Pancreas (tissue), 10 donors: ENCODE results near the gene TMEM158. TPM values are rescaled to one million over a fixed set of nuclear protein-coding genes. Genes with fewer than 3 reads are reported as not detected.
A peak's percentile ranks its signal among the peaks of the same experiment; 100 is the strongest.

ENCODE experiments used
- ATAC-seq, 4 donors: fragments of 200-7000 bp; cut with Tn5 transposase; one replicate each; pipeline versions ENCODE4 v1.8.0 to v1.9.1; 2020; ENCODE audit warnings: mild to moderate bottlenecking in 4 of 4, moderate library complexity in 4 of 4
- DNase-seq, 6 donors: peaks; one replicate each; pipeline ENCODE4 v3.0.0-alpha.2; 2020
- FAIRE-seq: peaks from 2 replicates; lab custom pipeline; 2012; peaks lifted over from hg19 to GRCh38; lab: Jason Lieb, UNC
- H3K27ac ChIP-seq, 4 donors: fragments of 200-600 bp; sonication (generic); 1 replicate in 3 of 4; 2 replicates in 1 of 4; pipeline versions ENCODE4 v1.5.0 to v1.8.0; 2020
- H3K27me3 ChIP-seq, 4 donors: fragments of 200-600 bp; one replicate each; pipeline ENCODE4 v1.8.0; 2021
- H3K36me3 ChIP-seq, 3 donors: fragments of 200-600 bp; sonication (generic) in 1 of 3; one replicate each; pipeline versions ENCODE4 v1.5.0 to v1.8.0; 2020 to 2021
- H3K4me1 ChIP-seq, 3 donors: fragments of 200-600 bp; one replicate each; pipeline ENCODE4 v1.8.0; 2021
- H3K4me3 ChIP-seq, 4 donors: fragments of 200-600 bp; sonication (generic) in 2 of 4; one replicate each; pipeline versions ENCODE4 v1.5.0 to v1.8.0; 2020 to 2021
- H3K9me3 ChIP-seq, 4 donors: fragments of 200-600 bp; one replicate each; pipeline ENCODE4 v1.8.0; 2021
- CTCF ChIP-seq, 4 donors: fragments of 200-600 bp; sonication (generic) in 3 of 4; IDR thresholded peaks; one replicate each; pipeline versions ENCODE4 v1.5.0 to v1.8.0; 2021; ENCODE audit warnings: antibody characterized with exemption in 4 of 4
- WGBS, 2 donors: extraction: QIAGEN DNeasy Blood & Tissue Kit; methylation state at CpG; one replicate each; pipeline ENCODE4 v1.1.7; 2013; 5-methylcytosine and 5-hydroxymethylcytosine counted together
- intact Hi-C, 3 donors: fragments of 100-400 bp; cut with DNase I; formaldehyde crosslinking; loops; one replicate each; pipeline versions ENCODE4 v1.11.1 to v1.14.2; 2022
- polyA plus RNA-seq, 2 donors: library from polyadenylated mRNA; stranded (reverse); fragments of 200-250 nt; gene quantifications; one replicate each; pipeline ENCODE4 v1.2.3, GENCODE V29; 2013
- total RNA-seq, 6 donors: library from RNA; stranded (reverse); fragmentation: NEBNext Ultra II Directional in 4 of 6; extraction: Animal tissue kit (Norgen Biotek cat#: 25700) in 4 of 6; gene quantifications; one replicate each; pipeline versions ENCODE4 v1.2.1 to v1.2.4, GENCODE V29; 2021 to 2023
- donor health status: healthy with polysubstance abuse.
- donor health status: DM: no; HTN: no; CAD: no; lungs with moderate emphysema.
- donor health status: DM: no; HTN: no; CAD: no.
- donor health status: control.
- donor health status: control.
- donor health status: Bipolar disorder and iron deficiency.
- donor health status: DM: yes; HTN: yes; CAD: no.
- donor health status: DM: no; HTN: no; CAD: no.
- donor health status: DM: no; HTN: no; CAD: no.
- donor health status: DM: yes; HTN: yes; CAD: no.

Gene TMEM158
- total and polyA plus RNA-seq, 8 donors: 1.3 to 5.4 (median 2.3) TPM

GRCh38 chr3:45183872-45184262 is 42.2 kb downstream of the TMEM158 start:
- DNase-seq: no peak
- Histone ChIP-seq H3K4me3 (no peak overlapping the region), H3K9me3 (no peaks in the 10 kb centered on the region), H3K36me3 (no peaks in the 10 kb centered on the region), H3K27me3 (no peaks in the 10 kb centered on the region), H3K4me1 (peaks cover 0 to 3% (median 0%) of the 10 kb centered on the region in 3 donors), H3K27ac (peak overlapping the region in 1 of 4 donors; percentile 36)
- intact Hi-C loops: no loop called here
- FAIRE-seq: no peak
- ATAC-seq: no peak
- TF ChIP-seq CTCF (IDR thresholded peaks at IDR 0.05): no peak
- WGBS, 2 donors: 80 to 89% methylated on average over 7 of the region's 7 CpGs

GRCh38 chr3:45182915-45183871 is 42.9 kb downstream of the TMEM158 start:
- TF ChIP-seq CTCF (IDR thresholded peaks at IDR 0.05): no peak
- Histone ChIP-seq H3K27ac (peak overlapping the region in 3 of 4 donors; percentile 12 to 70 (median 52)), H3K4me1 (peaks cover 0 to 9% (median 1%) of the 10 kb centered on the region in 3 donors), H3K36me3 (no peaks in the 10 kb centered on the region), H3K4me3 (no peak overlapping the region), H3K27me3 (no peaks in the 10 kb centered on the region), H3K9me3 (no peaks in the 10 kb centered on the region)
- intact Hi-C loops: no loop called here
- FAIRE-seq: no peak
- ATAC-seq: peak; percentile 89 to 96 (median 92)
- peak in 5 of 6 donors; percentile 51 to 78 (median 67) for DNase-seq
- WGBS, 2 donors: 19 to 24% methylated on average over 7 of the region's 7 CpGs

GRCh38 chr3:45181496-45181895 is 44.6 kb downstream of the TMEM158 start:
- WGBS, 2 donors: 87 to 88% methylated on average over 5 of the region's 5 CpGs
- peaks cover 0 to 9% (median 3%) of the 10 kb centered on the region in 3 donors for H3K4me1 ChIP-seq
- H3K4me3 ChIP-seq: no peak overlapping the region
- DNase-seq: no peak
- intact Hi-C loops: no loop called here
- no peak for FAIRE-seq
- TF ChIP-seq CTCF (IDR thresholded peaks at IDR 0.05): no peak
- H3K27me3 ChIP-seq: no peaks in the 10 kb centered on the region
- no peak overlapping the region for H3K27ac ChIP-seq
- H3K36me3 ChIP-seq: no peaks in the 10 kb centered on the region
- no peaks in the 10 kb centered on the region for H3K9me3 ChIP-seq
- no peak for ATAC-seq

- DNase-seq: no peak
- no peak for FAIRE-seq
- no peak for ATAC-seq
- intact Hi-C loops: no loop called here
- WGBS, 2 donors: 89 to 90% methylated on average over 7 of the region's 7 CpGs
- H3K4me3 ChIP-seq: no peak overlapping the region
- H3K27me3 ChIP-seq: no peaks in the 10 kb centered on the region
- no peak overlapping the region for H3K27ac ChIP-seq
- H3K9me3 ChIP-seq: no peaks in the 10 kb centered on the region
- no peak for TF ChIP-seq CTCF (IDR thresholded peaks at IDR 0.05)
- H3K36me3 ChIP-seq: no peaks in the 10 kb centered on the region
- H3K4me1 ChIP-seq: peaks cover 0 to 9% (median 3%) of the 10 kb centered on the region in 3 donors
These were observed 45.2 kb downstream of the TMEM158 start for GRCh38 chr3:45180899-45181298.

GRCh38 chr3:45180051-45180450 is 46.0 kb downstream of the TMEM158 start:
- no peaks in the 10 kb centered on the region for H3K9me3 ChIP-seq
- no peaks in the 10 kb centered on the region for H3K27me3 ChIP-seq
- no peak for TF ChIP-seq CTCF (IDR thresholded peaks at IDR 0.05)
- WGBS, 2 donors: 94 to 96% methylated on average over 6 of the region's 6 CpGs
- DNase-seq (no peak), ATAC-seq (no peak), FAIRE-seq (no peak)
- intact Hi-C loops: no loop called here
- no peaks in the 10 kb centered on the region for H3K36me3 ChIP-seq
- H3K27ac ChIP-seq: no peak overlapping the region
- no peak overlapping the region for H3K4me3 ChIP-seq
- H3K4me1 ChIP-seq: peaks cover 0 to 9% (median 3%) of the 10 kb centered on the region in 3 donors
